K562 (cell line): ENCODE measurements around the gene ZNF280C. TPM values are rescaled to one million over a fixed set of nuclear protein-coding genes. Genes with fewer than 3 reads are reported as not detected.

Experiments
- ATAC-seq: fragments of 200-7000 bp; cut with Tn5 transposase; 3 replicates; pipeline ENCODE4 v1.9.1; 2020; ENCODE audit warnings: moderate library complexity
- BruUV-seq: library from RNA; stranded (reverse); fragments of 400-500 nt; replicated peaks from 2 replicates; lab custom pipeline; 2021; lab: Mats Ljungman, UMichigan
- CTCF ChIA-PET: fragments of 300-600 bp; formaldehyde crosslinking; extraction: SDS; loops from one replicate; lab custom pipeline; 2021; ENCODE audit warnings: low intra/inter-chr PET ratio; lab: Yijun Ruan, JAX
- POLR2A ChIA-PET: fragments of 300-600, 350-650 bp; sonication (Branson Sonifier 250); formaldehyde crosslinking; extraction: SDS; loops from one replicate; lab custom pipeline; 2021; ENCODE audit warnings: antibody characterized with exemption, inconsistent platforms; lab: Yijun Ruan, JAX
- DNase-seq, 4 experiments: peaks; one replicate each; pipeline versions ENCODE4 v3.0.0 to v3.0.0-alpha.2; 2011 to 2018; ENCODE audit warnings: low spot score in 3 of 4, mixed read lengths in 3 of 4; ENCODE audit errors: extremely low read depth in 1 of 4
- FAIRE-seq: peaks from 2 replicates; lab custom pipeline; 2011; peaks lifted over from hg19 to GRCh38; lab: Jason Lieb, UNC
- H2AFZ ChIP-seq: 2 replicates; pipeline ENCODE4 v1.6.0; 2011; ENCODE audit warnings: low read depth, low read length, control low read depth, inconsistent platforms
- H3K27ac ChIP-seq: fragments of 200-600 bp; 3 replicates; pipeline ENCODE4 v1.8.0; 2011; ENCODE audit warnings: low read depth, mild to moderate bottlenecking, control low read depth, inconsistent platforms, low read length, moderate library complexity, mixed read lengths; ENCODE audit errors: extremely low read depth
- H3K27me3 ChIP-seq, 2 experiments: fragments of 300-600 bp in 1 of 2; 2 replicates in 1 of 2; 3 replicates in 1 of 2; pipeline versions ENCODE4 v1.6.0 to v1.8.0; 2011; ENCODE audit warnings: inconsistent platforms in 2 of 2, low read length in 2 of 2, mild to moderate bottlenecking in 1 of 2, mixed read lengths in 1 of 2, moderate library complexity in 1 of 2; ENCODE audit not compliant: control insufficient read depth in 2 of 2, insufficient read depth in 2 of 2
- H3K36me3 ChIP-seq: fragments of 300-600 bp; 3 replicates; pipeline ENCODE4 v1.8.0; 2011; ENCODE audit warnings: mild to moderate bottlenecking, low read length, inconsistent platforms; ENCODE audit not compliant: control insufficient read depth, insufficient read depth
- H3K4me1 ChIP-seq, 2 experiments: fragments of 200-600 bp in 1 of 2; replicated peaks in 1 of 2; 2 replicates in 1 of 2; 3 replicates in 1 of 2; pipeline versions ENCODE4 v1.5.1 to v1.8.0; 2011; ENCODE audit warnings: inconsistent platforms in 2 of 2, low read length in 2 of 2, mild to moderate bottlenecking in 1 of 2, mixed read lengths in 1 of 2, moderate library complexity in 1 of 2; ENCODE audit not compliant: control insufficient read depth in 2 of 2, insufficient read depth in 2 of 2
- H3K4me2 ChIP-seq: 2 replicates; pipeline ENCODE4 v1.6.1; 2011; ENCODE audit warnings: low read length, control low read depth, inconsistent platforms, mixed read lengths; ENCODE audit not compliant: insufficient read depth
- H3K4me3 ChIP-seq: fragments of 200-600 bp; sonication (generic), shearing (Covaris generic); 2 replicates; pipeline ENCODE4 v1.5.1; 2016; ENCODE audit warnings: control low read depth, inconsistent platforms
- H3K79me2 ChIP-seq: fragments of 200-600 bp; 3 replicates; pipeline ENCODE4 v1.8.0; 2011; ENCODE audit warnings: low read length, inconsistent platforms; ENCODE audit not compliant: control insufficient read depth, insufficient read depth
- H3K9ac ChIP-seq, 2 experiments: 2 replicates each; pipeline versions ENCODE4 v1.6.0 to v1.6.1; 2011; ENCODE audit warnings: low read depth in 2 of 2, low read length in 2 of 2, control low read depth in 1 of 2, inconsistent platforms in 1 of 2, mild to moderate bottlenecking in 1 of 2, mixed read lengths in 1 of 2; ENCODE audit not compliant: insufficient read depth in 1 of 2
- H3K9me1 ChIP-seq: one replicate; pipeline ENCODE4 v1.6.0; 2011; ENCODE audit warnings: inconsistent platforms, mild to moderate bottlenecking, low read length, moderate library complexity; ENCODE audit not compliant: control insufficient read depth, insufficient read depth
- H3K9me3 ChIP-seq: replicated peaks from 2 replicates; pipeline ENCODE4 v1.5.1; 2011; ENCODE audit warnings: low read depth, low read length, inconsistent platforms; ENCODE audit not compliant: control insufficient read depth, insufficient read depth
- H4K20me1 ChIP-seq: replicated peaks from 2 replicates; pipeline ENCODE4 v1.6.1; 2011; ENCODE audit warnings: low read length, inconsistent platforms, mixed read lengths; ENCODE audit not compliant: control insufficient read depth, insufficient read depth
- ARHGAP35 ChIP-seq: fragments of 450-650 bp; IDR thresholded peaks from 2 replicates; pipeline ENCODE4 v1.6.1; 2018; ENCODE audit not compliant: partially characterized antibody
- GATAD2A ChIP-seq: fragments of 450-650 bp; IDR thresholded peaks from 2 replicates; pipeline ENCODE4 v1.6.1; 2017
- MEF2A ChIP-seq: IDR thresholded peaks from 2 replicates; pipeline ENCODE4 v1.6.1; 2011; ENCODE audit warnings: low read depth, mild to moderate bottlenecking, low read length, moderate library complexity; ENCODE audit not compliant: control insufficient read depth
- NFE2 ChIP-seq: IDR thresholded peaks from 2 replicates; pipeline ENCODE4 v1.6.1; 2014; ENCODE audit warnings: antibody characterized with exemption, low read depth
- SAFB2 ChIP-seq: fragments of 200-400 bp; formaldehyde crosslinking; IDR thresholded peaks from 2 replicates; pipeline ENCODE4 v1.6.1; 2018; ENCODE audit warnings: borderline replicate concordance, low read length, low read depth, moderate library complexity; ENCODE audit not compliant: severe bottlenecking
- ZNF24 ChIP-seq: fragments of 450-650 bp; IDR thresholded peaks from 2 replicates; pipeline ENCODE4 v1.6.1; 2016
- ZNF518B ChIP-seq: fragments of 250-450 bp; sonication (Bioruptor Pico); IDR thresholded peaks from 2 replicates; pipeline ENCODE4 v1.5.0; 2021; ENCODE audit warnings: mild to moderate bottlenecking, moderate library complexity
- ZNF695 ChIP-seq: fragments of 450-650 bp; formaldehyde crosslinking; IDR thresholded peaks from 2 replicates; pipeline ENCODE4 v1.4.0; 2020; ENCODE audit warnings: mild to moderate bottlenecking, moderate library complexity
- WGBS: fragments of 100-300 bp; shearing (Covaris generic); methylation state at CpG from one replicate; pipeline ENCODE4 v1.1.6; 2016; ENCODE audit warnings: low coverage, mixed read lengths; ENCODE audit not compliant: insufficient coverage; ENCODE audit errors: missing lambda C conversion rate; 5-methylcytosine and 5-hydroxymethylcytosine counted together
- in situ Hi-C: fragments of 300-500 bp; cut with MboI; formaldehyde crosslinking; loops from 4 replicates; pipeline ENCODE4 v1.15.0; 2018; ENCODE audit warnings: inconsistent platforms, mixed read lengths
- intact Hi-C: fragments of 100-400 bp; cut with micrococcal nuclease; formaldehyde crosslinking; loops from 2 replicates; pipeline ENCODE4 v1.14.2; 2022
- polyA plus RNA-seq, 8 experiments: library from polyadenylated mRNA; depleted of rRNA in 4 of 8; stranded (reverse) in 5 of 8; unstranded in 3 of 8; fragments of >200 nt; fragmentation: Nextera tagmentation in 2 of 8; fragmentation: Illumina TruSeq in 1 of 8; extraction: Ambion mirVana in 2 of 8; extraction: Trizol in 1 of 8; gene quantifications; 2 replicates each; pipeline versions ENCODE4 v1.2.1 to v1.2.3, GENCODE V29; 2011 to 2014; ENCODE audit warnings: inconsistent platforms in 1 of 8, missing spikeins in 1 of 8
- total RNA-seq, 7 experiments: library from RNA; depleted of rRNA in 6 of 7; stranded (reverse); fragments of >200 nt in 6 of 7; fragmentation: Illumina TruSeq in 2 of 7; extraction: Trizol in 2 of 7; gene quantifications; 2 replicates each; pipeline versions ENCODE4 v1.2.1 to v1.2.3, GENCODE V29; 2011 to 2021; ENCODE audit warnings: low replicate concordance in 1 of 7
- TF ChIP-seq, protein P1 (sequence below): fragments of 450-650 bp; IDR thresholded peaks from one replicate; pipeline ENCODE4 v1.6.1; 2018; ENCODE audit warnings: mild to moderate bottlenecking, moderate library complexity; ENCODE audit not compliant: partially characterized antibody
- TF ChIP-seq, protein P2 (sequence below): fragments of 150-350 bp; conservative IDR thresholded peaks from 2 replicates; pipeline ENCODE4 v1.6.1; 2014; ENCODE audit warnings: low read length

ZNF280C gene
- total and polyA plus RNA-seq, 9 of the 15 experiments (the other 6 are each of a cell fraction or from before 2014, with no cell fraction given) = 1.6 to 8.3 (median 4.4) TPM

DNA sequence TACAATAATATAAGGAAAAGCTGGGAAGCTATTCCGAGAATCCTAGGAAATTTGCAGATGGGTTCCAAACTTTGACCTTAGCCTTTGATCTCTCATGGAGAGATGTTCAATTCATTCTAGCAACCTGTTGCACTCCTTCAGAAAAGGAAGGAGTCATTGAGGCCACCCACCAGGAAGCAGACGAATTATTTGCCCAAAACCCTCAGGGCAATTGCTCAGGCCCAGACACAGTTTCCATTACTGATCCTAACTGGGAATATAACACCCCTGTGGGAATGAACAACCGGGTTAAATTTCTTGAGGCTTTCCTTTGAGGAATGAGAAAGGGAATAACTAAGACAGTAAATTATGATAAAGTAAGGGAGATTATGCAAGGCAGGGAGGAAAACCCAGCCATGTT lies 13.5 kb upstream of the ZNF280C start:
- WGBS = 11% methylated on average over 3 of the region's 3 CpGs
- TF ChIP-seq, protein P1, sequence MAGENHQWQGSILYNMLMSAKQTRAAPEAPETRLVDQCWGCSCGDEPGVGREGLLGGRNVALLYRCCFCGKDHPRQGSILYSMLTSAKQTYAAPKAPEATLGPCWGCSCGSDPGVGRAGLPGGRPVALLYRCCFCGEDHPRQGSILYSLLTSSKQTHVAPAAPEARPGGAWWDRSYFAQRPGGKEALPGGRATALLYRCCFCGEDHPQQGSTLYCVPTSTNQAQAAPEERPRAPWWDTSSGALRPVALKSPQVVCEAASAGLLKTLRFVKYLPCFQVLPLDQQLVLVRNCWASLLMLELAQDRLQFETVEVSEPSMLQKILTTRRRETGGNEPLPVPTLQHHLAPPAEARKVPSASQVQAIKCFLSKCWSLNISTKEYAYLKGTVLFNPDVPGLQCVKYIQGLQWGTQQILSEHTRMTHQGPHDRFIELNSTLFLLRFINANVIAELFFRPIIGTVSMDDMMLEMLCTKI = no peak
- no peak for TF ChIP-seq MEF2A
- no peak for TF ChIP-seq ZNF695 (CRISPR knock-in tag)
- no peak for TF ChIP-seq ZNF518B (CRISPR knock-in tag)
- TF ChIP-seq, protein P2, sequence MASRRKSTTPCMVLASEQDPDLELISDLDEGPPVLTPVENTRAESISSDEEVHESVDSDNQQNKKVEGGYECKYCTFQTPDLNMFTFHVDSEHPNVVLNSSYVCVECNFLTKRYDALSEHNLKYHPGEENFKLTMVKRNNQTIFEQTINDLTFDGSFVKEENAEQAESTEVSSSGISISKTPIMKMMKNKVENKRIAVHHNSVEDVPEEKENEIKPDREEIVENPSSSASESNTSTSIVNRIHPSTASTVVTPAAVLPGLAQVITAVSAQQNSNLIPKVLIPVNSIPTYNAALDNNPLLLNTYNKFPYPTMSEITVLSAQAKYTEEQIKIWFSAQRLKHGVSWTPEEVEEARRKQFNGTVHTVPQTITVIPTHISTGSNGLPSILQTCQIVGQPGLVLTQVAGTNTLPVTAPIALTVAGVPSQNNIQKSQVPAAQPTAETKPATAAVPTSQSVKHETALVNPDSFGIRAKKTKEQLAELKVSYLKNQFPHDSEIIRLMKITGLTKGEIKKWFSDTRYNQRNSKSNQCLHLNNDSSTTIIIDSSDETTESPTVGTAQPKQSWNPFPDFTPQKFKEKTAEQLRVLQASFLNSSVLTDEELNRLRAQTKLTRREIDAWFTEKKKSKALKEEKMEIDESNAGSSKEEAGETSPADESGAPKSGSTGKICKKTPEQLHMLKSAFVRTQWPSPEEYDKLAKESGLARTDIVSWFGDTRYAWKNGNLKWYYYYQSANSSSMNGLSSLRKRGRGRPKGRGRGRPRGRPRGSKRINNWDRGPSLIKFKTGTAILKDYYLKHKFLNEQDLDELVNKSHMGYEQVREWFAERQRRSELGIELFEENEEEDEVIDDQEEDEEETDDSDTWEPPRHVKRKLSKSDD = no peak
- TF ChIP-seq GATAD2A = no peak
- no peak for TF ChIP-seq ZNF24
- no peak for TF ChIP-seq SAFB2
- no peak for TF ChIP-seq ARHGAP35
- TF ChIP-seq NFE2 = no peak
- H3K79me2 ChIP-seq = no peaks in the 10 kb centered on the region
- H3K9me3 ChIP-seq = no peaks in the 10 kb centered on the region
- in situ Hi-C loops = no loop called here
- intact Hi-C loops = no loop called here
- DNase-seq = no peak
- no peak overlapping the region for H3K4me3 ChIP-seq
- H4K20me1 ChIP-seq = no peaks in the 10 kb centered on the region
- no peak overlapping the region for H3K27ac ChIP-seq
- H3K4me2 ChIP-seq = no peak overlapping the region
- H2AFZ ChIP-seq = no peak overlapping the region
- H3K36me3 ChIP-seq = no peaks in the 10 kb centered on the region
- CTCF ChIA-PET = no interaction called here
- H3K27me3 ChIP-seq = no peaks in the 10 kb centered on the region; a peak in 1 of 5 replicates
- FAIRE-seq = no peak
- POLR2A ChIA-PET = no interaction called here
- no peaks in the 10 kb centered on the region for H3K4me1 ChIP-seq
- H3K9me1 ChIP-seq = no peaks in the 10 kb centered on the region
- no peak overlapping the region for H3K9ac ChIP-seq
- ATAC-seq = no peak
- no TSS peak for BruUV-seq
